Right atrium auricular region (tissue), 2 donors: Measurements from ENCODE around the gene AGXT. TPM values are rescaled to one million over a fixed set of nuclear protein-coding genes. Genes with fewer than 3 reads are reported as not detected.
"Not testable (repeated sequence)": the region's sequence is repeated elsewhere in the genome, so short reads cannot be mapped to it uniquely, and the experiment has no call there.

Experiments
- DNase-seq: peaks from one replicate; pipeline ENCODE4 v3.0.0-alpha.2; 2019; ENCODE audit warnings: low spot score
- H3K27ac ChIP-seq, 2 donors: fragments of 200-600 bp; sonication (generic); 1 replicate in 1 of 2; 2 replicates in 1 of 2; pipeline ENCODE4 v1.5.1; 2016 to 2019
- H3K27me3 ChIP-seq, 2 donors: fragments of 200-600 bp; sonication (generic); one replicate each; pipeline versions ENCODE4 v1.5.1 to v1.6.0; 2017 to 2019
- H3K36me3 ChIP-seq: fragments of 200-600 bp; sonication (generic); one replicate; pipeline ENCODE4 v1.5.1; 2016
- H3K4me1 ChIP-seq, 2 donors: fragments of 200-600 bp; sonication (generic); one replicate each; pipeline versions ENCODE4 v1.5.1 to v1.6.0; 2017 to 2019
- H3K4me3 ChIP-seq, 2 donors: fragments of 200-600 bp; sonication (generic); 1 replicate in 1 of 2; 2 replicates in 1 of 2; pipeline ENCODE4 v1.5.1; 2017 to 2019; ENCODE audit warnings: mild to moderate bottlenecking in 1 of 2, moderate library complexity in 1 of 2
- H3K9me3 ChIP-seq, 2 donors: fragments of 200-600 bp; sonication (generic); one replicate each; pipeline ENCODE4 v1.5.1; 2019
- CTCF ChIP-seq, 2 donors: fragments of 200-600 bp; sonication (generic); IDR thresholded peaks; one replicate each; pipeline ENCODE4 v1.5.1; 2019; ENCODE audit warnings: antibody characterized with exemption in 2 of 2
- total RNA-seq, 2 donors: library from RNA; depleted of rRNA; stranded (reverse); fragments of >200 nt; gene quantifications; one replicate each; pipeline ENCODE4 v1.1.0, GENCODE V29; 2016

Gene AGXT
- total RNA-seq, 2 donors from 2014 or later = not detected

DNA sequence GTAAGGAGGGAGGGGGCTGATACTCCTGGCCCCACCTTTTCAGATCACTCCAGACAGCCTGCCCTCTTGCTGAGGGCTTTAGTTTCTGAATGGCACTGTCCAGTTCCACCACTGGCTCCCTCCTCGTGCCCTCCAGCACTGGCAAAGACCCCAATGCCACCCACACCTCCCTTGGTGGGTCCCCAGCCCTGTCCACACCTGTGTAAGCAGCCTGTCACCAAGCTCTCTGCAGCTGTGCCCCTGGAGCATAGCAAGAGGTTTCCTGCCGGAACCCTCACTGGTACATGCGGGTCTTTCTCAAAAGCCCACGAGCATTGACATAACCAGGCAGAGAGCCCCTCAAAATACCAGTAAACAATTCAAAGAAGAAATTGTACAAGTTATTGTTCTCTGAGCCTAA lies 31.0 kb upstream of the AGXT start:
- no peak overlapping the region for H3K4me3 ChIP-seq
- no peak overlapping the region for H3K27ac ChIP-seq
- no peak for TF ChIP-seq CTCF (IDR thresholded peaks at IDR 0.05)
- H3K27me3 ChIP-seq = no peaks in the 10 kb centered on the region
- no peaks in the 10 kb centered on the region for H3K36me3 ChIP-seq
- no peak for DNase-seq
- H3K9me3 ChIP-seq = no peaks in the 10 kb centered on the region
- peaks cover 0 to 6% of the 10 kb centered on the region in 2 donors for H3K4me1 ChIP-seq

- no peak for TF ChIP-seq CTCF (IDR thresholded peaks at IDR 0.05)
- Histone ChIP-seq H3K36me3 (no peaks in the 10 kb centered on the region), H3K27ac (no peak overlapping the region)
Observed at GRCh38 chr2:240839152-240840143, 29.2 kb upstream of the AGXT start.

GRCh38 chr2:240840435-240841060 lies 28.1 kb upstream of the AGXT start:
- Histone ChIP-seq H3K36me3 (no peaks in the 10 kb centered on the region), H3K9me3 (no peaks in the 10 kb centered on the region), H3K27ac (no peak overlapping the region), H3K27me3 (no peaks in the 10 kb centered on the region), H3K4me3 (no peak overlapping the region), H3K4me1 (peaks cover 0 to 4% of the 10 kb centered on the region in 2 donors)
- TF ChIP-seq CTCF (IDR thresholded peaks at IDR 0.05) = peak; percentile 36 to 73
- no peak for DNase-seq

More at GRCh38 chr2:240839152-240840143, 29.2 kb upstream of the AGXT start:
- Histone ChIP-seq H3K9me3 (no peaks in the 10 kb centered on the region), H3K4me1 (peaks cover 0 to 4% of the 10 kb centered on the region in 2 donors), H3K27me3 (no peaks in the 10 kb centered on the region), H3K4me3 (no peak overlapping the region)
- no peak for DNase-seq

DNA sequence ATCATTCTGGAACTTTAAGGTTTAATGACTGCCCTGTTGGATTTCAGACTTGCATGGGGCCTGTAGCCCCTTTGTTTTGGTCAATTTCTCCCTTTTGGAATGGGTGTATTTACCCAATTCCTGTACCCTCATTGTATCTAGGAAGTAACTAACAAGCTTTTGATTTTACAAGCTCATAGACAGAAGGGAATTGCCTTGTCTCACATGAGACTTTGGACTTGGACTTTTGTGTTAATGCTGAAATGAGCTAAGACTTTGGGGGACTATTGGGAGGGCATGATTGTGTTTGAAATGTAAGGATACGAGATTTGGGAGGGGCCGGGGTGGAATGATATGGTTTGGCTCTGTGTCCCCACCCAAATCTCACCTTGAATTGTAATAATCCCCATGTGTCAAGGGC lies 22.3 kb upstream of the AGXT start:
- DNase-seq, H3K36me3 ChIP-seq, H3K27me3 ChIP-seq, H3K9me3 ChIP-seq, H3K4me3 ChIP-seq, H3K27ac ChIP-seq, H3K4me1 ChIP-seq: not testable (repeated sequence)

DNA sequence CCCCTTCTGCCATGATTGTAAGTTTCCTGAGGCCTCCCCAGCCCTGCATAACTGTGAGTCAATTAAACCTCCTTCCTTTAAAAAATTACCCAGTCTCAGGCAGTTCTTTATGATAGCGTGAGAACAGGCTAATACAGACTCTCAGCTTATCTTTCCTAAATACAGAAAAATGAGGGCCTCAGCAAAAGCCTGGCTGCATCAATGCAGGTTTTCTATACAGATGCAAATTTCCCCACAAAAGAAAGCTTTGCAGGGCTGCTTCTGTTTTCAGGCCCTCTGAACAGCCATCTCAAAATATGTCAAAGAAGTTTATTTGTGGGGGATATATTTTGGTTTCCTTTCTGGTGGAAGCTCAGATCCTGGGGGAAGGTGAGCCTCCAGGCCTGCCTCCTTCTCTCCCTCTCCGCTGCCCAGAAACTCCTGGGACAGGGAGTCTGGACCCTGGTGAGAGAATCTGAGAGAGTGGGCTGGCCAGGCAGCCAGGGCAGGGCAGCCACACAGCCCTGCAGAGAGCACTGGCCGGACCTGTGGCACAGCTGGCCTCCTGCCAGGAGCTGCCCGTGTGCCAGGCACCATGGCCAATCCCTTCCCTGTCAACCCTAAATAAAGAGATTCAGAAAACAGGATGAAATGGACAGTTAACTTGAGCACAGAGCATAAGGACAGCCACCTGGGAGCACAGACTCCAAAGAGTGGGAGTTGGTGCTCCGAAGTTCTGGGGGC lies 21.6 kb upstream of the AGXT start:
- H3K27me3 ChIP-seq = no peaks in the 10 kb centered on the region
- no peaks in the 10 kb centered on the region for H3K4me1 ChIP-seq
- no peak overlapping the region for H3K4me3 ChIP-seq
- no peak overlapping the region for H3K27ac ChIP-seq
- no peaks in the 10 kb centered on the region for H3K9me3 ChIP-seq
- no peak for DNase-seq
- H3K36me3 ChIP-seq = no peaks in the 10 kb centered on the region
- TF ChIP-seq CTCF (IDR thresholded peaks at IDR 0.05) = no peak

DNA sequence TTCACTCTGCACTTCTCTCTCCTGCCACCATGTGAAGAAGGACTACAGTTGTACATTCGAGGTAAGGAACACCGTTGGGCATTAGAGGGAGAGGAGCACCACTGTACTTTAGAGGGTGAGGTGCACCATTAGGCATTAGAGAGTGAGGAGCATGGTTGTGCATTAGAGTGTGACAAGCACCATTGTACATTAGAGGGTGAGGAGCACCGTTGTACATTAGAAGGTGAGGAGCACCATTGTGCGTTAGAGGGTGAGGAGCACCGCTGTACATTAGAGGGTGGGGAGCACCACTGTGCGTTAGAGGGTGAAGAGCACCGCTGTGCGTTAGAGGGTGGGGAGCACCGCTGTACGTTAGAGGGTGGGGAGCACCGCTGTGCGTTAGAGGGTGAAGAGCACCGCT lies 20.8 kb upstream of the AGXT start:
- no peaks in the 10 kb centered on the region for H3K36me3 ChIP-seq
- DNase-seq = no peak
- no peaks in the 10 kb centered on the region for H3K27me3 ChIP-seq
- H3K4me1 ChIP-seq = no peaks in the 10 kb centered on the region
- no peak for TF ChIP-seq CTCF (IDR thresholded peaks at IDR 0.05)
- no peak overlapping the region for H3K4me3 ChIP-seq
- H3K27ac ChIP-seq = no peak overlapping the region
- no peaks in the 10 kb centered on the region for H3K9me3 ChIP-seq
